Upper lobe of right lung (tissue), 1 donor: ENCODE results near the gene COMMD9. TPM values are rescaled to one million over a fixed set of nuclear protein-coding genes. Genes with fewer than 3 reads are reported as not detected.

ENCODE experiments used
- ATAC-seq: fragments of 200-7000 bp; cut with Tn5 transposase; one replicate; pipeline ENCODE4 v1.9.1; 2020; ENCODE audit warnings: mild to moderate bottlenecking, moderate library complexity
- DNase-seq: peaks from one replicate; pipeline ENCODE4 v3.0.0-alpha.2; 2020
- H3K27ac ChIP-seq: fragments of 200-600 bp; one replicate; pipeline ENCODE4 v1.8.0; 2022
- H3K27me3 ChIP-seq: fragments of 200-600 bp; one replicate; pipeline ENCODE4 v1.8.0; 2022; ENCODE audit warnings: mild to moderate bottlenecking
- H3K36me3 ChIP-seq: fragments of 200-600 bp; one replicate; pipeline ENCODE4 v1.8.0; 2022
- H3K4me1 ChIP-seq: fragments of 200-600 bp; one replicate; pipeline ENCODE4 v1.8.0; 2022
- H3K4me3 ChIP-seq: fragments of 200-600 bp; one replicate; pipeline ENCODE4 v1.8.0; 2022; ENCODE audit warnings: mild to moderate bottlenecking
- H3K9me3 ChIP-seq: fragments of 200-600 bp; one replicate; pipeline ENCODE4 v1.8.0; 2022
- intact Hi-C: fragments of 100-400 bp; cut with DNase I; formaldehyde crosslinking; loops from one replicate; pipeline ENCODE4 v1.11.0; 2022
- total RNA-seq: library from RNA; stranded (reverse); fragmentation: NEBNext Ultra II Directional; extraction: Animal tissue kit (Norgen Biotek cat#: 25700); gene quantifications from one replicate; pipeline ENCODE4 v1.2.1, GENCODE V29; 2021
- TF ChIP-seq, protein P1 (sequence below): fragments of 200-600 bp; IDR thresholded peaks from one replicate; pipeline ENCODE4 v1.8.0; 2022; ENCODE audit warnings: antibody characterized with exemption
- donor health status: DM: no; HTN: yes; CAD: no; lungs with severe emphysema.

COMMD9 gene
- total RNA-seq, 1 donor from 2014 or later, result 74.5 TPM

DNA sequence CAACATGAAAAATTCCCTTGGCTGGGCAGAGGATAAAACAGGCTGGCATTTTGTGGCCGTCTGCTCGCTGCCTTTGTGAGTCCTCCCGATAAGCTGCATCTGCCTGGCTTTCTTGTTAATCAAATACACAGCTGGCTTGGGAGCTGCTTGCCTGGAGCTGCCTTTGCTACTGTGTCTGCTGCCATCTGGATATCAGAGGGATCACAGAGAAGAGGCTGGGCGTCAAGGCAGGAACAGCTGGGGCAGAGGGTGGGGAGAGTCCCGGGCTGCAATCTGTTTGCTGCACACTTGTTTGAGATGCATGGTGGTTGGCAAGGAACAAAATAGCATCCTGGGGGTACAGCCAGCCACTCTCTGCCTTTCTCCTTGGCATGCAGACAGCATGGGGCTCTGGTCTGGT lies 36.0 kb downstream of the COMMD9 start:
- Histone ChIP-seq H3K27me3 (no peaks in the 10 kb centered on the region), H3K4me3 (no peak overlapping the region), H3K27ac (no peak overlapping the region), H3K36me3 (no peaks in the 10 kb centered on the region), H3K4me1 (no peaks in the 10 kb centered on the region), H3K9me3 (no peaks in the 10 kb centered on the region)
- ATAC-seq, result peak; percentile 7
- intact Hi-C loops, result no loop called here
- DNase-seq, result no peak
- TF ChIP-seq, protein P1, sequence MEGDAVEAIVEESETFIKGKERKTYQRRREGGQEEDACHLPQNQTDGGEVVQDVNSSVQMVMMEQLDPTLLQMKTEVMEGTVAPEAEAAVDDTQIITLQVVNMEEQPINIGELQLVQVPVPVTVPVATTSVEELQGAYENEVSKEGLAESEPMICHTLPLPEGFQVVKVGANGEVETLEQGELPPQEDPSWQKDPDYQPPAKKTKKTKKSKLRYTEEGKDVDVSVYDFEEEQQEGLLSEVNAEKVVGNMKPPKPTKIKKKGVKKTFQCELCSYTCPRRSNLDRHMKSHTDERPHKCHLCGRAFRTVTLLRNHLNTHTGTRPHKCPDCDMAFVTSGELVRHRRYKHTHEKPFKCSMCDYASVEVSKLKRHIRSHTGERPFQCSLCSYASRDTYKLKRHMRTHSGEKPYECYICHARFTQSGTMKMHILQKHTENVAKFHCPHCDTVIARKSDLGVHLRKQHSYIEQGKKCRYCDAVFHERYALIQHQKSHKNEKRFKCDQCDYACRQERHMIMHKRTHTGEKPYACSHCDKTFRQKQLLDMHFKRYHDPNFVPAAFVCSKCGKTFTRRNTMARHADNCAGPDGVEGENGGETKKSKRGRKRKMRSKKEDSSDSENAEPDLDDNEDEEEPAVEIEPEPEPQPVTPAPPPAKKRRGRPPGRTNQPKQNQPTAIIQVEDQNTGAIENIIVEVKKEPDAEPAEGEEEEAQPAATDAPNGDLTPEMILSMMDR, result no peak

DNA sequence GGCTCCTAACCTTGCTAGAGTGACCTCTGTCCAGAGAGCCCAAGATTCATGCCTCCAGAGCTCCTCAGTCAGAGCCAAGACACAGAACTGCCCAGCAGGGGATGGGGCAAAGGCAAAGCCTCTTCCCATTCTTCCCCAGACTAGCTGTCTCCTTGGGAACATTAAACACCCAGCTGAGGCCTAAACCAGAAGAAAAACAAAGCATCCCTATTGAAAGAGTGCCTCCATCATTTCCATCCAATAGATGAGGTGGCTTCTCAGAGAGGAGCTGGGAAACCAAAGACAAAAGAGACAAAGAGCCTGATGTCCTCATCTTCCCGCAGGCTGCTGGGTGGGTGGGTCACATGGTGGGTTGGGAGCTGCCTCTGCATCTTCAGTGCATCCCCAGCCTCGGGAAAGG lies 37.4 kb downstream of the COMMD9 start:
- H3K36me3 ChIP-seq, result no peaks in the 10 kb centered on the region
- ATAC-seq (no peak), DNase-seq (no peak)
- H3K27me3 ChIP-seq, result no peaks in the 10 kb centered on the region
- no peaks in the 10 kb centered on the region for H3K9me3 ChIP-seq
- TF ChIP-seq, protein P1, result no peak
- H3K27ac ChIP-seq, result no peak overlapping the region
- H3K4me3 ChIP-seq, result no peak overlapping the region
- intact Hi-C loops, result no loop called here
- H3K4me1 ChIP-seq, result no peaks in the 10 kb centered on the region

- H3K4me3 ChIP-seq, result no peak overlapping the region
- no peaks in the 10 kb centered on the region for H3K9me3 ChIP-seq
- H3K36me3 ChIP-seq, result no peaks in the 10 kb centered on the region
- no peak overlapping the region for H3K27ac ChIP-seq
- intact Hi-C loops, result no loop called here
- ATAC-seq, result peak; percentile 86
- no peak for DNase-seq
- no peaks in the 10 kb centered on the region for H3K4me1 ChIP-seq
- TF ChIP-seq, protein P1, result no peak
- H3K27me3 ChIP-seq, result no peaks in the 10 kb centered on the region
These were observed 40.0 kb downstream of the COMMD9 start for GRCh38 chr11:36249246-36249645.

DNA sequence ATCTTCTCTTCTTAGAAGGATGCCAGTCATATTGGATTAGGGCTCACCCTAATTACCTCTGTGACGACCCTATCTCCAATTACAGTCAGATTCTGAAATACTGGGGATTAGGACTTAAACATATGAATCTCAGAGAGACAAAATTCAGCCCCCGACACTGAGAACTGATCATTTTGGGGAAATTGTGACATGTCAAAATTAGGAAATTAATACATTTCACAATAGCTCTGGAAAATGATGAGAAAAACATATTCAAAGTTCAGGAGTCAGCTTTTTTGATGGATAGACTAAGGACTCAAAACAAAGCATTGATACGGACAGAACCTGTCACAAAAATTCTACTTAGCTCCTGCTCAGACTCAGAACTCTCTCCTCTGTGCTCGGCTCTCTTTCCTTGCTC lies 40.8 kb downstream of the COMMD9 start:
- Histone ChIP-seq H3K27ac (no peak overlapping the region), H3K4me1 (no peaks in the 10 kb centered on the region), H3K36me3 (no peaks in the 10 kb centered on the region), H3K27me3 (no peaks in the 10 kb centered on the region), H3K4me3 (no peak overlapping the region), H3K9me3 (no peaks in the 10 kb centered on the region)
- intact Hi-C loops, result no loop called here
- no peak for ATAC-seq
- TF ChIP-seq, protein P1, result no peak
- no peak for DNase-seq

- Histone ChIP-seq H3K27me3 (no peaks in the 10 kb centered on the region), H3K4me3 (no peak overlapping the region), H3K9me3 (no peaks in the 10 kb centered on the region), H3K4me1 (no peaks in the 10 kb centered on the region), H3K27ac (no peak overlapping the region), H3K36me3 (no peaks in the 10 kb centered on the region)
- TF ChIP-seq, protein P1, result no peak
- DNase-seq (no peak), ATAC-seq (no peak)
- intact Hi-C loops, result no loop called here
These were observed 41.7 kb downstream of the COMMD9 start for GRCh38 chr11:36247493-36247892.

- Histone ChIP-seq H3K36me3 (no peaks in the 10 kb centered on the region), H3K4me3 (no peak overlapping the region), H3K9me3 (no peaks in the 10 kb centered on the region), H3K27ac (no peak overlapping the region), H3K4me1 (no peaks in the 10 kb centered on the region), H3K27me3 (no peaks in the 10 kb centered on the region)
- intact Hi-C loops, result no loop called here
- DNase-seq, result no peak
- TF ChIP-seq, protein P1, result no peak
- ATAC-seq, result no peak
These were observed 45.6 kb downstream of the COMMD9 start for GRCh38 chr11:36243641-36244040.
